GM18526 (cell line): ENCODE data around the gene CD151.
A peak's percentile ranks its signal among the peaks of the same experiment; 100 is the strongest.

Experiments used
- POLR2A ChIP-seq: IDR thresholded peaks from 3 replicates; pipeline ENCODE4 v1.6.1; 2011; ENCODE audit not compliant: insufficient read length; ENCODE audit errors: extremely low read depth

CD151 gene

DNA sequence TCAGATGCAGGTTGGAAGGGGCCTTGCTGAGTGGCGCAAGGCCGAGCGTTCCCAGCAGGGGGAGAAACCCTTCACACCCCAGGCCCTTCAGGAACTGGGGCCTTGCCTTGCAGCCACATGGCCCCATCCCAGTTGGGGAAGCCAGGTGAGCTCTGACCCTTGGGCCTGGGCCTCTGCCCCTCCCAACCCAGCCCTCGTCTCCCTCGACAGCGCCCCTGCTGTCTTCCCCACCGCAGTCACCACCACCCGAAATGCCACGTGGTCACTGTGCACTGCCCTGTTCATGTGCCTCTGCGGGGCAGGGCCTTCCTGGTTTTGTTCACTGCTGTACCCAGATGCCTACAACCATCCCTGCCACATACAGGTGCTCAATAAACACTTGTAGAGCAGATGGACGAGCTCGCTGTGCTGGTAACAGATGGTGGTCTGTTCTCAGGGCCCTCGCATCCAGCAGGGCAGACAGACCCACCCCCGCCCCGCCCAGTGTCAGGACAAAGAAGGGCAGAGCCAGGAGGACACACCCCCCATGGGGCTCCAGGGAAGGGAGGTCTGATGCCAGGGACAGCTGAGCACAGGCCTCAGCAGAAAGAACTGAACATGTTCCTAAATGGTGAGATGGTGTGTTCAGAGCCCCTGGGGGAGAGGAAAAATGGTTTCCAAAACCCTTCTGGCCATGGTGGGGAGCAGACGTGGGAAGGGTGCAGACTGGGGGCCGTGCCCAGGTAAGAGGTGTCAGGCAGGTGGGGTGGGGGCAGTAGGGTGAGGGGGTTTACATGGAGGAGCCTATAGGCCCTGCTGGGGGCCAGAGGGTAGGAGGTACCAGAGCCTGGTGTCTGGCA lies 5.9 kb downstream of the CD151 start:
- no peak for TF ChIP-seq POLR2A

GRCh38 chr11:839280-839623 lies 6.5 kb downstream of the CD151 start:
- TF ChIP-seq POLR2A: no peak

GRCh38 chr11:839875-840617 lies 7.3 kb downstream of the CD151 start:
- no peak for TF ChIP-seq POLR2A

DNA sequence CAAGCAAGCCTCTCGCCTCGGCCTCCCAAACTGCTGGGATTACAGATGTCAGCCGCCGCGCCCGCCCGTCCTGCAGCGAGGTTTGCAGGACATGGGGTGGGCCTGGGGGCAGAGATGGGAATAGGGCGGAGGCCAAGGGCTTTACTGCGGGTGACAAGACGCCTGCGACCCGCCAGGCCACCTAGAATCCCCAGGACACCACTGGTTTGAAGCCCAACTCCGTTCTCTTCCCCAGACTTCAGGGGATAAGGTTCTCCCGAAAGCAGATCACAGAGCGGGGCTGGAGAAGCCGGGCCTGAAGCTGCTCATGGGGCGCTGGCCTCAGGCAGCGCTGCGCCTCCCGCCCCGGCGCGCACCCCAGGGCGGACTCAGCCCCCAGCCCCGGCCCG lies 9.2 kb downstream of the CD151 start:
- TF ChIP-seq POLR2A: no peak

- TF ChIP-seq POLR2A: peak; percentile 99
Measured at GRCh38 chr11:842370-843002, 9.7 kb downstream of the CD151 start, which contains the start of the genes POLR2L and TSPAN4. Gene POLR2L (minus strand): TSS chr11:842529. CDS start chr11:842508, 21 bp downstream. Gene TSPAN4 (plus strand): TSS chr11:842852. CDS start chr11:850305, 7,453 bp downstream.

DNA sequence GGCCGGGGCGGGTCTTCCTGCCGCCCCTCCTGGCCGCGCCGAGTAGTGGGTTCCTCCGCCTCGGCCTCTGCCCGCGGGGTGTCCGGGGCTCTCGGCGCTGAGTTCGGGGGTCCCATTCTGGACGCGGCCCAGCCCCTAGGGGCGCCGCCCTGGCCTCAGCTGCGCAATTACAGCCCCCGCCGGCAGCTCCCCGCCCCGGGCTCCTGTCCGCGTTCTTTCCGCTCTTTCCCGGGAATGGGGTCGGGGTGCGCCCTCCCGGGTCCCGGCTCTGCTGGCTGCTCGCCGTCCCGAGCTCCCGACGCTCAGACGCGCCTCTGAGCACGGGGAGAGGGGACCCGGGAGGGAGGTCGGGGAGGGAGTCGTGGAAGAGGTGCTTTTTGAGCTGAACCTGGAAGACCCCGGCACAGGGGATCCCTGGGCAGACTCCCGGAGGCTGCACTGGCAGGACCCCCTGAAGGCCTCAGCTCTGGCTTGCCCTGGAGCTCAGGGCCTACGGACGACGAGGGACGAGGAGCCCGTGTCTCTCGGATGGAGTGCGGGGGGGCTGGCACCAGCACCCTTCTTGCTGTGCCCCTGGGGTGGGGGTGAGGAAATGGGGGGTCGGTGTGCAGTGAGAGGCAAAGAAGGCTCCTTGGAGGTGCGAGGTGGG lies 10.5 kb downstream of the CD151 start:
- TF ChIP-seq POLR2A: no peak

- no peak for TF ChIP-seq POLR2A
Measured at GRCh38 chr11:843818-844692, 11.3 kb downstream of the CD151 start.

DNA sequence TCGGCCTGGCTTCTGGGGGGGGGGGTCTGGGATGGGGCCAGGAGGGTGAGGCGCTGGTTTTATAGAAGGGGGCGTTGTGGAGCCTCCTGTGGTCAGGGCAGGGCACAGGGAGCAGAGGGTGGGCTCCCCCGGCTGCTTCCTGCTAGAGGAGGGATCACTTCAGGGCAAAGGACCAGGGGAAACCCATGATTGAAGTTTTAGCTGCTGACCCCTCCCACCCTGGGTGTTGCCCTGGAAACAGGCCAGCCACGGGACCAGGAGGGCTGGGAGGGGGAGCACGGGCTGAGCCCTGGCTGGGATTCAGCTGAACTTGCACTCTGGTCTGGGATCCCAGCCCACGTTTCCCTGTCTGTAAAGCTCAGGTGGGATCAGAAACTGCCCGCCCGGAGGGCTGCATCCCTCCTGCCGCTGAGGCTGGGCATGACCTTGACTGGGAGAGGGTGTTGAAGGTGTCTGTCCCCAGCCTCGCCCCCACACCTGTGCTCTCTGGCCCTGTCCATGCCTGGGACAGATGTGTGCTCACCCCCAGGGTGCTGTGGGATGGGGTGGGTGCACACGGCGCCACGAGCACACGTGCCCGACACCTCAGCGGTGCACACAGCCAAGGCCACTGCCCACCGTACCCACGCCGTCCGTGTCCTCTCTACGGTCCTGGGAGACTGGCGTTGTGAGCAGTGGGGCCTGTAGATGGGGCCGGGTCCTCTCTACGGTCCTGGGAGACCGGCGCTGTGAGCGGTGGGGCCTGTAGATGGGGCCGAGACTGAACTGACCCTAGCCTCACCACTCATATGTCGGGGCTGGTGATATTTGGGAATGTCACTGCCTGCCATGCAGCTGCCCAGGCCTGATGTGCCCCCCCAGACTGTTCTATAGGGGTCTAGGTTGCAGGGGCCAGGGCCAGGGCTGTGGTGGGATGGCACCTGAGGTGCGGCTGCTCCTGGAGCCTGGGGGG lies 12.2 kb downstream of the CD151 start:
- no peak for TF ChIP-seq POLR2A

DNA sequence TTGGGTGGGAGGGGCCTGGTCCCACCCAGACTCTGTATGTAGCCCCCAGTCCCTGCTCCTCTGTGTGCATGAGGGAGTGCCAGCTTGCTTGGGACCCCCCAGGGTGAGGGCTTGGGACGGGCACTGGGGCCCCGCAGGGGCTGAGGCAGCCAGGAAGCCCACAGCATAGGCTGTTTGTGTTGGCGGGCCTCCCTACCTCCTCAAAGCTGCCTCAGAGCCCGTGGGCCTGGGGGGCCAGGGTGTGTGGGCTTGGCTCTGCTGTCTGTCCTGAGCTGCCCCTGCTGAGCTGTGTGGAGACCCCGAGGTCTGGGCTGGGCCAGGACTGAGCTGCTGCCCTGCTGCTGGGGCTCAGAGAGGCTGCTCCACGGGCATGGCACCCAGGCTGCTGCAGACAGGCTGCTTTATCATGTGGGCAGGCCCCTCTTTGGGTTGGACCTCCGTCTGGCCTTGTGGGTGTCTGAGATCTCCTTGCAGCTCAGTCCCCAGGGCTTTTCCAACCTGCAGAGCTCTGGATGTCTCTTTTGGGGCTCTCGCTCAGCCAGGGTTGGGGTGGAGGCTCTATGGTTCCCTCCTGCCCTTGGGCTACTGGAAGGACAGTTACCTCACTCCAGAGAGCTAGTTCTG lies 13.2 kb downstream of the CD151 start:
- TF ChIP-seq POLR2A: no peak

GRCh38 chr11:846496-847098 lies 13.8 kb downstream of the CD151 start:
- no peak for TF ChIP-seq POLR2A

DNA sequence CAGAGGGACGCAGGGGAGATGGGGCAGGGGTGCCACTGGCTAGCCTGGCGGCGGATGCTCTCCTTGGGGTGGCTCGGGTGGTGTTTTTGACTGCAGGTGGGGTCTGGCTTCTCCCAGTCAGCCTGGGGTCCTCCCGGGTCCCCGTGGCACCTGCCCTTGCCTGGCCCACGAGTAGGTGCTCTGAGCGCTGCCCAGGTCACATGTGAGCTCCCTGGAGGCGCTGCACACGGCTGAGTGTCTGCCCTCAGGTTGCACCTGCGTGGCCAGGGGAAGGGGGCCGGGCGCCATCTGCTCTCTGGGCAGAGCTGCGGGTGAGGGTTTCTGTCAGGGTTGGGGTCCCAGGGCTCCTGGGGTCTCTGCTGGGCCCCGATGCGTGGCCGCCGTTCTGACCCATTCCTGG lies 15.1 kb downstream of the CD151 start:
- no peak for TF ChIP-seq POLR2A

DNA sequence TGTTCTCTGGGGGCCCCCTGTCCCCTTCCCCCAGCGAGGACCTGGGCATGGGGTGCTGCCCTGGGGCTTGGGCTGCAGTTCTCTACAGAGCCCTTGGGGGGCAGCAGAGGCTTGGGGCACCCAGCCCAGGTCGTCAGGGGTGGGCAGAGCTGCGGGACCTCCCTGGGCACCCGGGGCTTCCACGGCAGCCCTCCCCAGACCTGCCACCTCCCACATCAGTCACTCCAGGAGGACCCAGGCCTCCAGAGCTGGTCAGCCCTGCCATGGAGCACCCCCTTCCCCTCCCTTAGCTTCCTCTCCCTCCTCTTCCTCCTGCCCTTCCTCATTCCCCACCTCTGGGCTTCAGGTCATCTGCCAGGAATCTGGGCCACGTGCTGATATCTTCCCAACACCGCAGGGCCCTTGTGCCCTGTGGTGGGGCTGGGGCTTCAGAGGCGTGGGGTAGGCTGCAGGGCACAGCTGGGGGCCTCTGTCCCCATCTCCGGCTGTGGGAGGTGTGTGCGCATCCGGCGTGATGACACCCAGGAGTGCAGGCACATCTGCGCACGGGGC lies 15.7 kb downstream of the CD151 start:
- TF ChIP-seq POLR2A: no peak
